HFF-Myc (cell line): Measurements from ENCODE around the gene SERPINH1.

Source experiments
- DNase-seq: peaks from one replicate; pipeline ENCODE4 v3.0.0-alpha.2; 2011; ENCODE audit warnings: low read depth; ENCODE audit errors: extremely low read depth
- H3K4me3 ChIP-seq: replicated peaks from 2 replicates; pipeline ENCODE4 v1.5.1; 2011; ENCODE audit warnings: low read depth, mild to moderate bottlenecking, control low read depth, low read length
- CTCF ChIP-seq: IDR thresholded peaks from 2 replicates; pipeline ENCODE4 v1.5.1; 2012; ENCODE audit warnings: mild to moderate bottlenecking, low read depth, low read length, control low read depth; ENCODE audit errors: missing control alignments

SERPINH1 gene

DNA sequence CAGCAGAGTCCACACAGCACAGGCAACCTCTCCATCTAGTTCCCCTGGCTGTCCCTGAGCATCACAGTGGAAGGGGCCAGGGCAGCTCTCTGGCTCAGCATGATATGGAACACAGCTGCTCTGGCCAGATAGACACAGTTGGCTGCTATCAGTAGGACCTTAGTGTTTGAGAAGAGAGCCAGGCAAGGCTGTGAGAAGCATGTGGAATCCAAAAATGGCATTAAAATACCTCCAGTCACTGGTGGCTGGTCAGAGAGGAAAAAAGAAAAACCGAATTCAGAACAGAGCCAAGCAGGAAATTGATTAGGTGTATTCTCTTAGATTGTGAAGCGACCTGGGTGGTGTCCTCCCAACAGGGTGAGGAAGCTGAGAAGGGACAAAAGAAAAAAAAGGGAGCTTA, 27.9 kb downstream of the SERPINH1 start:
- H3K4me3 ChIP-seq = no peak overlapping the region
- TF ChIP-seq CTCF = no peak
- no peak for DNase-seq

- TF ChIP-seq CTCF = no peak
- DNase-seq = no peak
- H3K4me3 ChIP-seq = no peak overlapping the region
Observed at GRCh38 chr11:75591371-75591770, 29.3 kb downstream of the SERPINH1 start.

DNA sequence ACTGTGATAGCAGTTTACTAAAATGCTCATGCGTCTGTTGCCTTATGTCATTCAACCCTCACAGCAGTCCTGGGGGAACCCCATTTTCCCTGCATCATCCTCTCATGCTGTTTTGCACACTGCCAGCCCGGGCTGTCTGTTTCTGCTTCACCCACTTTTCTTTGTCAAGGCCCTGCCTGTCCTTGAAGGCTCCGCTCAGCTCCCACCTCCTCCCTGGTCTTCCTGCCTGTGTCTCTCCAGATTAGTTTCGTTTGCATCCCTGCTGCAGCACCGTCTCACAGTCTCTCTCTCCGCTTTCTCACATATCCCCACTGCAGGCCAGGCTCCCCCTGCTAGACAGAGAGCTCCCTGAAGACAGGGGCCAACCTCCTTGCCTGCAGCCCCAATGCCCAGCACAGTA, 29.9 kb downstream of the SERPINH1 start:
- no peak for TF ChIP-seq CTCF
- H3K4me3 ChIP-seq = no peak overlapping the region
- no peak for DNase-seq

- TF ChIP-seq CTCF = no peak
- H3K4me3 ChIP-seq = no peak overlapping the region
- DNase-seq = no peak
Observed at GRCh38 chr11:75592715-75593114, 30.7 kb downstream of the SERPINH1 start.

DNA sequence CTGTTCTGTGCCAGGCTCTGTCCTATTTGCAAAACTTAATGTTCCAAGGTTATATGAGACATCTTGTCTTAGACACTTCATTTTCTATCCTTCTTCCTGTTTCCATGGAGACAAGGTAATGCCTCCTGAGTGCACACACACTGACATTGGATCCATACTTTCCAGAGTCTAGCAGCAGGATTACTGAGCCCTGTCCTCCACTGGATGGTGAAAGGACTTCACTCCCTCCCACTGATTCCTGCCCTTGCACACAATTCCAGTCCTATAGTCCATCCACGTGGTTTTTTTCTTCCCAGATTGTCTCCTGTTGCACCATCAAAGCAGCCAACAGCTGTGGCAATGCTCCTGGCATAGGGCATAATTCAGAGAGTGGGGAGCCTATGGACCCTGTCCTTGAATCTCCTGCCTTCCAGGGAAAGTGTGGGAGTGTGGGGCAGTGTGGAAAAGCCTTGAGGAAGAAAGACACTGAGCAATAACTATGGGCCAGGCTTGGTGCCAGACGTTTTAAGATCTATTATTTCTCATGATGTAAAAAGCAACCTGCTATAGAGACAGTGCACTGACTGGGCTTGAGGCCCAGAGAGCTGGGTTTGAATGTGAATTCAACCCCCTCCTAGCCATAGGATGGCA, 31.3 kb downstream of the SERPINH1 start:
- TF ChIP-seq CTCF = no peak
- DNase-seq = no peak
- H3K4me3 ChIP-seq = no peak overlapping the region

GRCh38 chr11:75594211-75594610, 32.2 kb downstream of the SERPINH1 start:
- no peak overlapping the region for H3K4me3 ChIP-seq
- no peak for DNase-seq
- no peak for TF ChIP-seq CTCF

GRCh38 chr11:75595429-75595828, 33.4 kb downstream of the SERPINH1 start:
- no peak overlapping the region for H3K4me3 ChIP-seq
- no peak for TF ChIP-seq CTCF
- DNase-seq = no peak
